Spleen (tissue), 11 donors: Measurements from ENCODE around the gene PSENEN. TPM values are rescaled to one million over a fixed set of nuclear protein-coding genes. Genes with fewer than 3 reads are reported as not detected.

ENCODE experiments used
- DNase-seq: peaks from one replicate; pipeline ENCODE4 v3.0.0-alpha.2; 2020
- H3K27ac ChIP-seq, 8 donors: fragments of 200-600 bp; sonication (generic) in 7 of 8; 1 replicate in 4 of 8; 2 replicates in 4 of 8; pipeline versions ENCODE4 v1.5.0 to v1.8.0; 2016 to 2021; ENCODE audit warnings: inconsistent platforms in 4 of 8, mild to moderate bottlenecking in 4 of 8, moderate library complexity in 1 of 8
- H3K27me3 ChIP-seq, 7 donors: fragments of 200-600 bp; sonication (generic) in 6 of 7; replicated peaks in 1 of 7; 1 replicate in 4 of 7; 2 replicates in 3 of 7; pipeline versions ENCODE4 v1.5.0 to v1.8.0; 2016 to 2021; ENCODE audit warnings: inconsistent platforms in 3 of 7, mild to moderate bottlenecking in 1 of 7
- H3K36me3 ChIP-seq, 6 donors: fragments of 200-600 bp; sonication (generic) in 5 of 6; 1 replicate in 4 of 6; 2 replicates in 2 of 6; pipeline versions ENCODE4 v1.5.0 to v1.8.0; 2016 to 2021; ENCODE audit warnings: inconsistent platforms in 2 of 6
- H3K4me1 ChIP-seq, 6 donors: fragments of 200-600 bp; sonication (generic) in 5 of 6; 1 replicate in 3 of 6; 2 replicates in 3 of 6; pipeline versions ENCODE4 v1.5.0 to v1.8.0; 2016 to 2021; ENCODE audit warnings: inconsistent platforms in 3 of 6
- H3K4me3 ChIP-seq, 8 donors: fragments of 200-600 bp; sonication (generic) in 7 of 8; 1 replicate in 4 of 8; 2 replicates in 4 of 8; pipeline versions ENCODE4 v1.5.0 to v1.8.0; 2016 to 2021; ENCODE audit warnings: inconsistent platforms in 4 of 8, mild to moderate bottlenecking in 4 of 8, moderate library complexity in 2 of 8
- H3K9me3 ChIP-seq, 8 donors: fragments of 200-600 bp; sonication (generic) in 7 of 8; 1 replicate in 4 of 8; 2 replicates in 4 of 8; pipeline versions ENCODE4 v1.5.0 to v1.8.0; 2016 to 2021; ENCODE audit warnings: inconsistent platforms in 4 of 8
- POLR2A ChIP-seq, 3 donors: fragments of 450-650 bp; IDR thresholded peaks; one replicate each; pipeline ENCODE4 v1.5.1; 2017; ENCODE audit warnings: antibody characterized with exemption in 3 of 3, mild to moderate bottlenecking in 1 of 3
- POLR2AphosphoS5 ChIP-seq, 3 donors: sonication (generic); formaldehyde crosslinking; IDR thresholded peaks; one replicate each; pipeline ENCODE4 v1.5.1; 2017; ENCODE audit warnings: antibody characterized with exemption in 3 of 3
- WGBS, 5 donors: extraction: QIAGEN DNeasy Blood & Tissue Kit in 3 of 5; methylation state at CpG; one replicate each; pipeline versions ENCODE4 v1.1.5 to v1.1.7; 2013 to 2018; 5-methylcytosine and 5-hydroxymethylcytosine counted together
- intact Hi-C: fragments of 100-400 bp; cut with DNase I; formaldehyde crosslinking; loops from one replicate; pipeline ENCODE4 v1.15.0; 2023; ENCODE audit warnings: low total_unique reads
- polyA plus RNA-seq, 3 donors: library from polyadenylated mRNA; stranded (reverse); fragments of 200-250 nt; gene quantifications; one replicate each; pipeline ENCODE4 v1.2.1, GENCODE V29; 2013
- total RNA-seq, 7 donors: library from RNA; depleted of rRNA in 3 of 7; stranded (reverse); fragments of >200 nt in 3 of 7; fragmentation: NEBNext Ultra II Directional in 4 of 7; extraction: Animal tissue kit (Norgen Biotek cat#: 25700) in 4 of 7; gene quantifications; one replicate each; pipeline versions ENCODE4 v1.1.0 to v1.2.1, GENCODE V29; 2016 to 2021
- TF ChIP-seq, protein P1 (sequence below), 11 experiments: fragments of 200-600 bp in 7 of 11; fragments of 450-650 bp in 4 of 11; sonication (generic) in 4 of 11; IDR thresholded peaks in 8 of 11; conservative IDR thresholded peaks in 3 of 11; 1 replicate in 7 of 11; 2 replicates in 4 of 11; pipeline versions ENCODE4 v1.4.0 to v1.8.0; 2016 to 2021; ENCODE audit warnings: antibody characterized with exemption in 11 of 11, inconsistent platforms in 4 of 11, mild to moderate bottlenecking in 1 of 11
- donor health status: healthy with polysubstance abuse.
- donor health status: DM: no; HTN: no; CAD: no; lungs with moderate emphysema.
- donor health status: DM: no; HTN: no; CAD: no.
- donor health status: Bipolar disorder and iron deficiency.
- donor health status: healthy.
- donor health status: DM: no; HTN: no; CAD: no.
- donor health status: DM: yes; HTN: yes; CAD: no.

The PSENEN gene
- total and polyA plus RNA-seq, 10 donors: 37.5 to 71.3 (median 51.0) TPM

- intact Hi-C loops: loop anchor here (10.0 kb wide), 1 partner anchor 161 kb away; no protein-coding TSS in a partner anchor
- Histone ChIP-seq H3K36me3 (peaks cover 0 to 19% (median 12%) of the 10 kb centered on the region in 6 donors), H3K27ac (peak overlapping the region; percentile 88 to 98 (median 92)), H3K9me3 (no peaks in the 10 kb centered on the region), H3K4me3 (peak overlapping the region; percentile 75 to 97 (median 88)), H3K4me1 (peaks cover 32 to 89% (median 68%) of the 10 kb centered on the region in 6 donors), H3K27me3 (no peaks in the 10 kb centered on the region)
- 1 to 3% (median 2%) methylated on average over 36 to 52 of the region's 52 CpGs for WGBS, 5 donors
- no peak for TF ChIP-seq POLR2A (IDR thresholded peaks at IDR 0.05)
- no peak for TF ChIP-seq POLR2AphosphoS5 (IDR thresholded peaks at IDR 0.05)
- TF ChIP-seq, protein P1, sequence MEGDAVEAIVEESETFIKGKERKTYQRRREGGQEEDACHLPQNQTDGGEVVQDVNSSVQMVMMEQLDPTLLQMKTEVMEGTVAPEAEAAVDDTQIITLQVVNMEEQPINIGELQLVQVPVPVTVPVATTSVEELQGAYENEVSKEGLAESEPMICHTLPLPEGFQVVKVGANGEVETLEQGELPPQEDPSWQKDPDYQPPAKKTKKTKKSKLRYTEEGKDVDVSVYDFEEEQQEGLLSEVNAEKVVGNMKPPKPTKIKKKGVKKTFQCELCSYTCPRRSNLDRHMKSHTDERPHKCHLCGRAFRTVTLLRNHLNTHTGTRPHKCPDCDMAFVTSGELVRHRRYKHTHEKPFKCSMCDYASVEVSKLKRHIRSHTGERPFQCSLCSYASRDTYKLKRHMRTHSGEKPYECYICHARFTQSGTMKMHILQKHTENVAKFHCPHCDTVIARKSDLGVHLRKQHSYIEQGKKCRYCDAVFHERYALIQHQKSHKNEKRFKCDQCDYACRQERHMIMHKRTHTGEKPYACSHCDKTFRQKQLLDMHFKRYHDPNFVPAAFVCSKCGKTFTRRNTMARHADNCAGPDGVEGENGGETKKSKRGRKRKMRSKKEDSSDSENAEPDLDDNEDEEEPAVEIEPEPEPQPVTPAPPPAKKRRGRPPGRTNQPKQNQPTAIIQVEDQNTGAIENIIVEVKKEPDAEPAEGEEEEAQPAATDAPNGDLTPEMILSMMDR (IDR thresholded peaks at IDR 0.05 in 8 of 11, conservative IDR thresholded peaks at IDR 0.05 in 3 of 11): no peak
- DNase-seq: peak; percentile 82
These were observed 29.3 kb upstream of the PSENEN start for GRCh38 chr19:35715981-35716800.

DNA sequence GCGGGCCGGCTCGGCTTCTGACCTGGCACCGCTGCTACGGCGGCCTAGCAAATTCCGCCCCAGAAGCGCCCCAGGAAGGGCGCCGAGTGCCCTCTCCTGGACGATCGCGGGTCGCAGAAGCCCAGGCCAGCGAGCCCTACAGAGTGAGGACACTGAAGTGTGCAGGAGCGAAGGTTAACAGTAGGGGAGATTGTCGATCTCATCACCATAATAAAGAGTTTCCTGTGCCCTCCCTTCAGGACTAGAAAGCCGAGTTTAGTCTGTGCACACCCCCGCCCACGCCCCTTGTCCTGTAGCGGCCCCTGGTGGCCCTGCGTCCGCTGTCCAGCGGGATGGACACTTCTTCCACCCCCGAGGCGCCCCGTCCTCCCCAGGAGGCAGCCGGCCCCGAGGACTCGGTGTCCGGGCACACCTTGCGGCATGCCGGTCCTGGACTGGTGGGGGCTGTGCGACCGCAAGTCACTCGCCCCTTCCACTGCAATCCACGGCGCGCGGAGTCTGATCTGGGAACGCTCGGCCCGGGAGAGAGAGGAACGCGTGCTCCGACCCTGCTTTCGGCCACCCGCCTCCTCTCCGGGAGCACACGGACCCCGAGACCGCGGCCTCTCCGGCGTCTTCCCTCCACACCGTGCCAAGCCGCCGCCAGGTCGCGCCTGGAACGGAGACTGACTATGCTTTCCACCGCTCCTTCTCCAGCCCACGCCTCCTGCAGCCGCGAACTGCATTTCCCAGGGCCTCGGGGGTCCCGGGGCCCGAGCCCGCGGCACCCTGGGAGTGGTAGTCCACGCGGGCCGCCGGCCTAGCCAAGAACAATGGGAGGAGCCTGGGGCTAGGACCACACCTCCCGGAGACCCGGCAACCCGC lies 28.4 kb upstream of the PSENEN start:
- H3K4me1 ChIP-seq: peaks cover 32 to 89% (median 63%) of the 10 kb centered on the region in 6 donors
- peak overlapping the region; percentile 88 to 98 (median 92) for H3K27ac ChIP-seq
- TF ChIP-seq, protein P1 (IDR thresholded peaks at IDR 0.05 in 8 of 11, conservative IDR thresholded peaks at IDR 0.05 in 3 of 11): peak; percentile 83 to 97 (median 92)
- TF ChIP-seq POLR2A (IDR thresholded peaks at IDR 0.05) (no peak), POLR2AphosphoS5 (IDR thresholded peaks at IDR 0.05) (peak; percentile 72 to 84 (median 81))
- 0 to 1% (median 0%) methylated on average over 29 to 77 of the region's 77 CpGs for WGBS, 5 donors
- intact Hi-C loops: loop anchor here (10.0 kb wide), 1 partner anchor 162 kb away; no protein-coding TSS in a partner anchor
- peaks cover 0 to 27% (median 20%) of the 10 kb centered on the region in 6 donors for H3K36me3 ChIP-seq
- peak; percentile 99 for DNase-seq
- H3K9me3 ChIP-seq: no peaks in the 10 kb centered on the region
- no peaks in the 10 kb centered on the region for H3K27me3 ChIP-seq
- peak overlapping the region; percentile 75 to 97 (median 88) for H3K4me3 ChIP-seq

DNA sequence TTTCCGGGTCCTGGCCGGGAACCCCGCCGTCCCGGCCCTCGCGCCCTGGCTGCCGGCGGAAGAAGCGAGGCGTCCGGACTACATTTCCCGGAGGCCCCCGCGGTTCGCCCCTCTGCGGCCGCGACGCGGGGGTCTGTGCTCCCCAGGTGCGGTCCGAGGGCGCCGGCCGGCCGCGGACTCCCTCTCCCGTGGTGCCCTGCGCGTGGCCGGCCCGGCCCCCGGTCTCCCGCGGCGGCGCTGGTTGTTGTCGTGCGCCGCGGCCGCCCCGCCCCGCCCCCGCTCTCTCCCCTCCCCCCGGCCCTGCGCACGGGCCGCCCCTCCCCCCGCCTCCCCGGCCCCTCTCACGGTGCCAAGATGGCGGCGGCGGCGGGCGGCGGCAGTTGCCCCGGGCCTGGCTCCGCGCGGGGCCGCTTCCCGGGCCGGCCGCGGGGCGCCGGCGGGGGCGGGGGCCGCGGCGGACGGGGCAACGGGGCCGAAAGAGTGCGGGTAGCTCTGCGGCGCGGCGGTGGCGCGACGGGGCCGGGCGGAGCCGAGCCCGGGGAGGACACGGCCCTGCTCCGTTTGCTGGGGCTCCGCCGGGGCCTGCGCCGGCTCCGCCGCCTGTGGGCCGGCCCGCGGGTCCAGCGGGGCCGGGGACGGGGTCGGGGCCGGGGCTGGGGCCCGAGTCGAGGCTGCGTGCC lies 27.6 kb upstream of the PSENEN start, which contains the start of gene KMT2B:
KMT2B (plus strand) TSS at position 339 of the 680 bp plus-strand sequence; CDS start at position 355, 16 bp downstream.
- H3K4me1 ChIP-seq: peaks cover 32 to 89% (median 56%) of the 10 kb centered on the region in 6 donors
- H3K9me3 ChIP-seq: no peaks in the 10 kb centered on the region
- no peaks in the 10 kb centered on the region for H3K27me3 ChIP-seq
- H3K27ac ChIP-seq: peak within 1 kb of the TSS; percentile 88 to 98 (median 92)
- intact Hi-C loops: loop anchor here (10.0 kb wide), 1 partner anchor 163 kb away; no protein-coding TSS in a partner anchor
- DNase-seq: no peak
- H3K36me3 ChIP-seq: peaks cover 0 to 35% (median 28%) of the 10 kb centered on the region in 6 donors
- H3K4me3 ChIP-seq: peak within 1 kb of the TSS; percentile 75 to 97 (median 88)
- 1% methylated on average over 23 to 108 of the region's 109 CpGs; no CpG with 5 or more reads in 1 of the 5 donors for WGBS, 5 donors
- TF ChIP-seq POLR2AphosphoS5 (IDR thresholded peaks at IDR 0.05) (peak; percentile 29 to 51 (median 50)), POLR2A (IDR thresholded peaks at IDR 0.05) (no peak)
- TF ChIP-seq, protein P1 (IDR thresholded peaks at IDR 0.05 in 8 of 11, conservative IDR thresholded peaks at IDR 0.05 in 3 of 11): no peak
